HG03521 (cell line): ENCODE measurements around the gene GOT1.

Experiments
- ATAC-seq: cut with Tn5 transposase; IDR thresholded peaks from one replicate; pipeline ENCODE4 v1.9.1; 2021; ENCODE audit warnings: mild to moderate bottlenecking, moderate library complexity; ENCODE audit not compliant: unreplicated experiment

The GOT1 gene

DNA sequence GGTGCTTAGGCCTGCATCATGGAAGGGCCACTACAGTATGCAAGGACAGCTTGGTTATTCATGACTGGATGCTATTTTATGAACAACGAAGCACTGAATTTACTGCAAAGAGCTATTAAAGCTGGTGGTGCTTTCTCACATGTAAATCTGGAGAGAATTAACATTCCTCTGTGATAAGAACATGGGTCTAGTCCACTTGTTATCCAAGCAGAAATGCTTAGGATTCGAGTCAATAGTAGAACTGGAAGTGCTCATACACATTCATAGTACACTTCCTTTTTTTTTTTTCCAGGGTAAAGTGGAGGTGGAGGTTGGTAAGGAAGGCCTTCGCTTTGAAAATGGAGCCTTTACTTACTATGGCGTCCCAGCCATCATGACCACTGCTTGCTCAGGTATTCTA is 66.3 kb downstream of the GOT1 start:
- no peak for ATAC-seq

DNA sequence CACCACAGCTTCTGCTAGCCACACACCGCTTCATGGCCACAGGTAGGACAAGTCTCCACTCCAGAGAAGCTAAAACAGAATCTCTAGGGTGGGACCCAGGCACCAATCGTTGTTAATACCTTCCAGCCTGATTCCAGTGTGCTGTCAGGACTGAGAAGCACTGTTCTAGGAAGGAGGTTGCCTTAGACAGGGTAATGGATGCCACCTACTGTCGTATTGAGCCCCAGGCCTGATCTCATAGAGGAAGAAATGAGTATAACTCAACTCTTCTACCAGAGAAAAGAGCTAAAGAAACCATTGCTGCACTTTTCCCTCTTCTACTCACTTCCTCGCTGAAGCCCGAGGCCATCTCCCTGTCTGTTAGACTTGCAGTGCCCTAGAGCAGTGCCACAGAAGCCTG is 69.5 kb downstream of the GOT1 start:
- no peak for ATAC-seq

DNA sequence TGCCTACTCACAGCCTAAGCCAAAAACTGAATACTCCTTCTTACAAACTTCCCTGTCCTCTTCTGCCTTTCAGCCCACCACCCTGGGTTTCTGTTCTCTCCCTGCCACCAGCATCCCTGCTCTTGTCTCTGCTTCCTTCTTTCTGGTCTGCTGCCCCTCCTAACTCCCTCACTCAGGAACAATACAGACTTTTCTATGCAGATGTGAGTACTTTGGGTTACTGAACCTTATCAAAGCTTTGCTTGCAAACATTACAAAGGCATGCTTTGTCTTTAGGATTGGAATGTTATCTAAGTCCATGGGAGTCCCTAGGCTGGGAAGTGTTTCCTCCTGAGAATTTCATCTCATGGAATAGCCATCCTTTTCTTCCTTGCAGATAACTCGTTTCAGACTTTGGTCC is 72.3 kb downstream of the GOT1 start:
- ATAC-seq = no peak

DNA sequence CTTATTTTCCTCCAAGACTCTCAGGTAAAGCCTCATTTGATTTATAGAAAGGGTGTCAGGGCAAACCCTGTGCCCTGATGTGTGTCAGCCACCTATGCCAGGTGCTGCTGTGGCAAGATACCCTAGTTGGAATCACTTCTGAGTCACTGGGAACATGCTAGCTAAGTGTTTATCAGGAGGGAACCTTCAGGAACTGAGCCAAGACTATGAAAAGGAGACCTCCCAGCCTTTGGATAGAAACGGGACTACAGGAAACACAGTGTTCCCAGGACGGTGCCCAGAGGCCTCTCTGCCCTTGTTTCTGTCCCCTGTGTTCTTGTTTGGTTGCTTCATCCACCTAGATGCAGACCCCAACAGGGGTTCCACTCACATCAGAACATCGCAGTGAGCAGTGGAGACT is 72.7 kb downstream of the GOT1 start:
- ATAC-seq = no peak

GRCh38 chr10:99353182-99353581 is 77.2 kb downstream of the GOT1 start:
- ATAC-seq = no peak

DNA sequence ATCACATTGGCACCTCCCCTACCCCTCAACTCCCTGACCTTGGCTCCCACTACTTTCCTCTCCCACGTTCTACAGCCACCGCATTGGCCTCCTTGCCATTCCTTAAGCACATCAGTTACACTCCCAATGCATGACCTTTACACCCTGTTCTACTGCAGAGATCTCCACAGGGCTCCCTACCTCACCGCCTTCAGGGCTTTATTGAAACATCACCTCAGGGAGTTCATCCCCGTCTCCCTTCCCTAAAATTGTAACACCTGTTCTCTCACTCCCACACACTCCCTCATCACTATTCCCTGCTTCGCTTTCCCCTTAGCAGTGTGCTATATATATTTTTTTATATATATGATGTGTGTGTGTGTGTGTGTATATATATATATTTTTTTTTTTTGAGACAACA is 82.8 kb downstream of the GOT1 start:
- ATAC-seq = no peak
